A673 (cell line): ENCODE measurements around the gene METTL8. TPM values are rescaled to one million over a fixed set of nuclear protein-coding genes. Genes with fewer than 3 reads are reported as not detected.

Source experiments
- BruUV-seq: library from RNA; stranded (reverse); fragments of 400-500 nt; replicated peaks from 2 replicates; lab custom pipeline; 2021; lab: Mats Ljungman, UMichigan
- CTCF ChIA-PET: fragments of 300-600 bp; sonication (Branson Sonifier 250); formaldehyde crosslinking; loops from one replicate; lab custom pipeline; 2022; ENCODE audit warnings: antibody characterized with exemption; lab: Charles Lee
- POLR2A ChIA-PET: fragments of 300-600 bp; sonication (Branson Sonifier 250); formaldehyde crosslinking; loops from one replicate; lab custom pipeline; 2022; ENCODE audit warnings: antibody characterized with exemption; ENCODE audit not compliant: low non-redundant PET; lab: Charles Lee
- DNase-seq: peaks from one replicate; pipeline ENCODE4 v3.0.0-alpha.2; 2015; ENCODE audit warnings: low spot score
- H3K27ac ChIP-seq: fragments of 200-600 bp; sonication (generic); 2 replicates; pipeline ENCODE4 v1.5.1; 2016; ENCODE audit warnings: mixed run types, low read depth, mild to moderate bottlenecking, mixed read lengths, antibody characterized with exemption, low read length; ENCODE audit not compliant: poor library complexity, severe bottlenecking
- H3K27me3 ChIP-seq: fragments of 200-600 bp; sonication (generic); replicated peaks from 2 replicates; pipeline ENCODE4 v1.6.1; 2017; ENCODE audit warnings: mixed run types, low read depth, mild to moderate bottlenecking, mixed read lengths, antibody characterized with exemption, low read length; ENCODE audit not compliant: insufficient read depth, poor library complexity
- H3K36me3 ChIP-seq: fragments of 200-600 bp; sonication (generic); 2 replicates; pipeline ENCODE4 v1.6.1; 2016; ENCODE audit warnings: mixed run types, mild to moderate bottlenecking, mixed read lengths, antibody characterized with exemption, low read length; ENCODE audit not compliant: insufficient read depth, poor library complexity, severe bottlenecking
- H3K4me1 ChIP-seq: fragments of 200-600 bp; sonication (generic); 2 replicates; pipeline ENCODE4 v1.6.1; 2017; ENCODE audit warnings: mixed run types, mild to moderate bottlenecking, mixed read lengths, antibody characterized with exemption, low read length; ENCODE audit not compliant: insufficient read depth, poor library complexity, severe bottlenecking
- H3K4me3 ChIP-seq: fragments of 200-600 bp; sonication (generic); 2 replicates; pipeline ENCODE4 v1.5.1; 2016; ENCODE audit warnings: low read depth, mixed run types, mild to moderate bottlenecking, mixed read lengths, low read length; ENCODE audit not compliant: poor library complexity, severe bottlenecking
- H3K9me3 ChIP-seq: fragments of 200-600 bp; sonication (generic); 2 replicates; pipeline ENCODE4 v1.6.1; 2016; ENCODE audit warnings: mixed run types, low read depth, mild to moderate bottlenecking, mixed read lengths, antibody characterized with exemption, low read length; ENCODE audit not compliant: poor library complexity, severe bottlenecking
- CTCF ChIP-seq: fragments of 300-800, 200-600 bp; sonication (generic); conservative IDR thresholded peaks from 2 replicates; pipeline ENCODE4 v1.5.1; 2017; ENCODE audit warnings: low read depth, mild to moderate bottlenecking, antibody characterized with exemption, low read length, moderate library complexity, mixed read lengths
- EZH2 ChIP-seq: fragments of 200-600 bp; sonication (generic); IDR thresholded peaks from 2 replicates; pipeline ENCODE4 v1.6.1; 2017; ENCODE audit warnings: borderline replicate concordance, low read depth, mild to moderate bottlenecking, mixed read lengths, antibody characterized with exemption, low read length; ENCODE audit not compliant: poor library complexity, severe bottlenecking
- intact Hi-C: fragments of 100-400 bp; cut with micrococcal nuclease; formaldehyde crosslinking; loops from one replicate; pipeline ENCODE4 v1.10.0; 2022; ENCODE audit not compliant: unreplicated experiment
- total RNA-seq: library from RNA; stranded (reverse); gene quantifications from 2 replicates; pipeline ENCODE4 v1.2.3, GENCODE V29; 2021

METTL8 gene
- total RNA-seq, 1 experiment from 2014 or later: 33.5 TPM

- H3K27ac ChIP-seq: no peak overlapping the region
- no peaks in the 10 kb centered on the region for H3K9me3 ChIP-seq
- H3K36me3 ChIP-seq: no peaks in the 10 kb centered on the region
- no TSS peak for BruUV-seq
- H3K4me3 ChIP-seq: no peak overlapping the region
- POLR2A ChIA-PET: no interaction called here
- TF ChIP-seq CTCF (no peak), EZH2 (no peak)
- no peak for DNase-seq
- no peaks in the 10 kb centered on the region for H3K4me1 ChIP-seq
- CTCF ChIA-PET: no interaction called here
- intact Hi-C loops: no loop called here
- H3K27me3 ChIP-seq: no peaks in the 10 kb centered on the region
Measured at GRCh38 chr2:171389325-171389724, 44.5 kb downstream of the METTL8 start.

DNA sequence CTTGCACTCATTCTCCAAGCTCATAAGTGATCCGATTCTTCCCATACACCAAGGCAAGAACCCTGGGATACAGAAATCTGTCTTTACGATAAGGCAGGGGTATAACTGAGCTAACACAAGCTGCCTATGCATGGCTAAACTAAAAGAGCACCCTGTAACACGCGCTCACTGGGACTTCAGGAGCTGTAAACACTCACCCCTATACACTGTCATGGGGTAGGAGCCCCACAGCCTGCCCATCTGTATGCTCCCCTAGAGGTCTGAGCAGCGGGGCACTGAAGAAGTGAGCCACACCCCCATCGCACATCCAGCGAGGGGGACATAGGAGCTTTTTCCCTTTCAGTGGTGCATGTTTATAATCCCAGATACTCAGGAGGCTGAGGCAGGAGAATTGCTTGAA is 46.7 kb downstream of the METTL8 start:
- ChIA-PET POLR2A (no interaction called here), CTCF (no interaction called here)
- H3K4me1 ChIP-seq: no peaks in the 10 kb centered on the region
- H3K4me3 ChIP-seq: no peak overlapping the region
- no TSS peak for BruUV-seq
- no peaks in the 10 kb centered on the region for H3K9me3 ChIP-seq
- no peaks in the 10 kb centered on the region for H3K27me3 ChIP-seq
- no peaks in the 10 kb centered on the region for H3K36me3 ChIP-seq
- DNase-seq: no peak
- no peak overlapping the region for H3K27ac ChIP-seq
- intact Hi-C loops: no loop called here
- no peak for TF ChIP-seq EZH2
- no peak for TF ChIP-seq CTCF

- no peaks in the 10 kb centered on the region for H3K9me3 ChIP-seq
- H3K4me1 ChIP-seq: no peaks in the 10 kb centered on the region
- no peak for TF ChIP-seq CTCF
- no peak for TF ChIP-seq EZH2
- H3K27me3 ChIP-seq: no peaks in the 10 kb centered on the region
- H3K27ac ChIP-seq: no peak overlapping the region
- BruUV-seq: no TSS peak
- CTCF ChIA-PET: no interaction called here
- no peak for DNase-seq
- no peaks in the 10 kb centered on the region for H3K36me3 ChIP-seq
- no peak overlapping the region for H3K4me3 ChIP-seq
- POLR2A ChIA-PET: no interaction called here
- intact Hi-C loops: no loop called here
Measured at GRCh38 chr2:171386627-171387026, 47.2 kb downstream of the METTL8 start.
